Activated CD4-positive, alpha-beta T cell treated with anti-CD3 and anti-CD28 coated beads, Interleukin-2, amount 50 U/mL, for 4 hours (primary cell): ENCODE results near the gene LFNG.
A peak's percentile ranks its signal among the peaks of the same experiment; 100 is the strongest.

Source experiments
- DNase-seq, 2 experiments: peaks; one replicate each; pipeline ENCODE4 v3.0.0-alpha.2; 2020

Gene LFNG

DNA sequence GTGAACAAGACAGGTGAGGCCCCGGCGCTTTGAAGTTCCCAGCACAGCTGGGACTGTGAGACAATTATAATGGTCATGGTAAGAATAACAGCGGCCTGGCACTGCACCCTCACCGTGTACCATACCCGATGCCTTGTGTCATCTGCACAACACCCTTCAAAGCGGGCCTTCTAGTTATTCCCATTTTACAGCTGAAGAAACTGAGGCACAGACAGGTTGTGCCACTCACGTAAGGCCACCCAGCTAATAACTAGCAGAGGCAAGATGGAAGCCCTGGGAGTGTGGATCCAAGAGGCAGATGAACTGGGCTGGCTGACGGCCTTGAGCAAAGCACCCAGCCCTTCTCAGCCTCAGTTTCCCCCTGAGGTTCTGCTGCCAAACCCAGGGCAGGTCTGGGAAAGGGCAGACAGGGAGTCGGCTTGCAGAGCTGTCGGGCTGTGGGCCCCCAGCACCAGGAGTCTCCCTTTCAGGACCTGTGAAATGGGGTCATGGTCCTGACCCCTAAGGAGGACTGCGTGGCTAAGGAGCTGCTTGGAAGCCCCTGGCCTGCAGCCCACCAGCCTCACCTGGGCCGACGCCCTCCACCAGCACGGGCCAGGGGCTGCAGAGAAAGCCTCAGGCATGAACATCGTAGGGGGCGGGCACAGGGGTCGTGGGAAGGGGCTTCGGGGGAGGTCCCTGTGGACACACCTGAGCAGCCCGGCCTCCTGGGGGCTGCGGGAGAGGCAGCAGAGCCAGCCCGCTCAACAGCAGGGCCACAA lies 15.3 kb upstream of the LFNG start:
- DNase-seq: no peak

- DNase-seq: no peak
Observed at GRCh38 chr7:2504889-2505375, 14.6 kb upstream of the LFNG start.

DNA sequence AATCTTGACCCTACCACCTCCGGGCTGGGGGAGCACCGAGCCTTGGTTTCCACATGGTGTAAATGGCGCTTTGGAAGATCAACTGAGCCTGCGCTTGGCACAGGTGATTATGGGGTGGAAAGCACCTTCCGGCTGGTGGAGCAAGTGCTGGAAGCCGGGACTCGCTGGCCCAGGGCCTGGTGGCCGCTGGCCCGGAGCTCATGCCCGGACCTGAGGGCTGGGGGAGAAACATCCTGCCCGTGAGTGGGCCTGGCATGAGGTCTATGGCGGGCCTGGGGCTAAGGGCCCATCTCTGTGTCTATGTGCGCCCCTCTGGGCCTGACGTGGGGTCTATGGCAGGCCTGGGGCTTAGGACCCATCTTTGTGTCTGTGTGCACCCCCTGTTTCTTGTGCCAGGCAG lies 14.2 kb upstream of the LFNG start:
- no peak for DNase-seq

DNA sequence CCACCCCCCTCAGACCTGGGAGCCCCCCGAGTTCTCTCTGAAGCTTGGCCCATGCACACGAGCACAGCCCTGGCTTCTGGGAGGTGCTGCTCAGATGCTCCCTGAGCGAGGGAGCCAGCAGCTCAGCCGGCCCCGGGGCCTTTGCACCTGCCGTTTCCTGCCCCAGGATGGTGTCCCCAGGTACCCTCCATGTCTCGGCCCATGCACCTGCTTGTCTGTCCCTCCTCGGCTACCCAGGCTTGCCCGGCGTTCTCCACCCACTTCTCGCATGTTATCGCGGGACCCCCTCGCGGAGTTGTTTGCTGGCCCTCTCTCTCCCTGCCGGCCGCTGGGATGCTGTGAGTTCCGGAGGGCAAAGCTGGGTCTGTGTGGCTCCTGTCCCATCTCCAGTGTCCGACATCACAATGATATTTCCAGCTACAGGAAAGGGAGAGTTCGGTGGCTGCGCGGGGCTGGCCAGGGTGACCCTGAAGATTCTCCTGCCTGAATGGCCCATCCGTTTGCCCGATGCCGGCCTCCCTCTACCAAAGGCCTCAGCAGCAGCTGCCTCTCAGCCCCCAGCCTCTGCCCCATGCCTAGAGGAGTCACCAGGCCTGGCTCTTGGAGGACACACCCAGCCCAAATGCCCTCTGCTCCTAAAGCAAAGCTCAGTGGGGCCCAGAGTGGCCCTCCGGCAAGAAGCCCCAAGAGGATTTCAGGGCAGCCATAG lies 12.2 kb upstream of the LFNG start:
- no peak for DNase-seq

GRCh38 chr7:2507917-2508306 lies 11.7 kb upstream of the LFNG start:
- no peak for DNase-seq

GRCh38 chr7:2508327-2509215 lies 11.0 kb upstream of the LFNG start:
- DNase-seq: peak; percentile 61 to 64

GRCh38 chr7:2509298-2509906 lies 10.2 kb upstream of the LFNG start:
- no peak for DNase-seq

- DNase-seq: no peak
Observed at GRCh38 chr7:2510130-2510776, 9.3 kb upstream of the LFNG start.

- DNase-seq: peak in 1 of 2 experiments; percentile 42
Observed at GRCh38 chr7:2510909-2511768, 8.4 kb upstream of the LFNG start.

DNA sequence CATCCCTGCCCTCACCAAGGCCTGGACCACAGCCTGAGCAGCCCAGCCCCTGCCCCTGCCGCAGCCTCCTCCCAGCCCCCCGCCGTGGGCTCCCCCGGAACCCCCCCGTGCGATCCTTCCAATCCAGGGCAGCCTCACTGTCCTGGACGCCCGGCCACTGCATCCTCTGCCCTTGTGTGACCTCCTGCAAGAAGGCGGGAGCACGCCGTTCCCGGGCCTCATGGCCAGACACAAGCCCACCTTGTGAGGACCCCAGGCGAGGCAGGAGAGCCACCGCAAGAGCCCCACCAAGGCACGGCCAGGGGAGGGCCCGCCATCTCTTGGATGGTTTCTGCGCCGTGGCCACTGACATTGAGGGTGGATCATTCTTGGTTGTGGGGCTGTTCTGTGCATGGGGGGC lies 7.8 kb upstream of the LFNG start:
- no peak for DNase-seq

GRCh38 chr7:2512179-2512661 lies 7.4 kb upstream of the LFNG start:
- DNase-seq: no peak

- no peak for DNase-seq
Observed at GRCh38 chr7:2512713-2513112, 6.9 kb upstream of the LFNG start.

DNA sequence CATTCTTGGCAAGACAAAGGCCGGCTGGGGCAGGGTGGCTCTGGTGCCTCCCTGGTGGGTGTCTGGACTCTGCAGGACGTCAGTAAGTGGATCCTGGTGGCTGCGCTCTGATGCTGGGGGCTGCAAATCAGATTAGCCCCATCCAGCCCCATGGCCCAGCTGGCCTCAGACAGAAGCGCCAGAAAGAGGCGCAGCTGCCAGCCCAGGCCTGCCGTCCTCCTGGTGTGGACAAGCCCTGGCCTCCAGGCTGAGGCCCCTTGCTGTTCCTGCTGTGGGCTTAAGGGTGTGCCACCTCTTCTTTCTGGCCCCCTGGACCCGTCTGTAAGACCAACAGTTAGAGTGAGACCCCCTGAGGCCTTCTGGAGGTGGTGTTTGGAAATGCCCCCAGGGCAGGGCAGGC lies 5.9 kb upstream of the LFNG start:
- DNase-seq: no peak

DNA sequence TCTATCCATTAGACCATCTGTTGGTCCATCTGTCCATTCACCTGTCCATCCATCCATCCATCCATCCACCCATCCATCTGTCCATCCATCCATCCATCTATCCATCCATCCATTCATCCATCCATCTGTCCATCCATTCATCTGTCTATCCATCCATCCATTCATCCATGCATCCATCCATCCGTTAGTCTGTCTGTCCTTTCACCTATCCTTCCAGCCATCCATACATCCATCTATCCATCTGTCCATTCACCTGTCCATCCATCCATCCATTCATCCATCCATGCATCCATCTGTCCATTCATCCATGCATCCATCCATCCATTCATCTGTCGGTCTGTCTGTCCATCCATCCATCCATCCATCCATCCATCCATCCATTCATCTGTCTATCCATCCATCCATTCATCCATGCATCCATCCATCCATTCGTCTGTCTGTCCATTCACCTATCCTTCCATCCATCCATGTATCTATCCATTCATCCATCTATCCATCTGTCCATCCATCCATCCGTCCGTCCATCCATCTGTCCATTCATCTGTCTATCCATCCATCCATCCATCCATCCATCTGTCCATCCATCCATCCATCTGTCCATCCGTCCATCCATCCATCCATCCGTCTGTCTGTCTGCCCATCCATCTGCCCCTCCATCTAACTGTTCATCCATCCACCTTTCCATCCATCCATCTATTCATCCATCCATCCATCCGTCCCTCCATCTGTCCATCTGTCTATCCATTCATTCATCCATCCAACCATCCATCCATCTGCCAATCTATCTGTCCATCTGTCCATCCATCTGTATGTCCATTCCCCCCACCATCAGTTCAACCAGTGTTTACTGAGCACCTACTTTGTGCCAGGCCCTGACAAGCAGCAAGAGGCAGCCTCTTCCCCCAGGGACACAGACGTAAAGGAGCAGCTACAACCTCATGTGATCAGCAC lies 4.8 kb upstream of the LFNG start:
- DNase-seq: no peak

DNA sequence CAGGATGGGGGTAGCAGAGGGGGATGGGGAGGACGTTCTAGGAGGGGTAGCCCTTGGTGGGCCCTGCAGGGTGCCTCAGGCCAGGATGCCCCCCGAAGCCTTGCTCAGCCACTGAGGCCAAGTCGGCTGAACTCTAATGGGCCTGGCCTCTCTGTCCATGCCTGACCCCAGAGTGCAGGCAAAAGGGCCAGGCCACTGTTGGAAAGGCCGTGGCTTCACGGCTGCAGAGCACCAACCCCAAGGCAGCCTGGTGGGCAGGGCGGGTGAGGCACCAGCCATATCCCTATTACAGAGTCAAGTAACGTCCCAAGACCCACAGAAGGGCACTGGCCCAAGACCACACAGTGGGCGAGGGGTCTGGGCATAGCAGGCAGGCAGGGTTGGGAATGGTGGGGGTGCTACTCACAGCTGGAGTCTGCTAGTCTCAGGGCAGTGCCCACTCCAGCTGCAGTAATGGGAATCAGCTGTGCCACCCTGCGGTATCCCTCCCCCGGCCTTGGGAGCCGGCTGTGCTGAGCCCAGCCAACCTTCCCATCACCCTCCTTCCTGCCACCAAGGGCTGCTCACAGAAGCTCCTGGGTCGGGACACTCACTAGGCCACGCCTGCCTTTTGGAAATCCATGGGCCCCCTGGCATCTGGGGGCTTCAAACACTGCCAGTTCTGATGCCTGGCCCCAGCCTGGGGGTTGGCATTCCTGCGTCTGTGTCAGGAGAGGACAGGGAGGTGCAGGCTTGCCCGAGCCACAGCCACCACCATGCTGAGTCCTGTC lies 4.0 kb upstream of the LFNG start:
- DNase-seq: no peak

DNA sequence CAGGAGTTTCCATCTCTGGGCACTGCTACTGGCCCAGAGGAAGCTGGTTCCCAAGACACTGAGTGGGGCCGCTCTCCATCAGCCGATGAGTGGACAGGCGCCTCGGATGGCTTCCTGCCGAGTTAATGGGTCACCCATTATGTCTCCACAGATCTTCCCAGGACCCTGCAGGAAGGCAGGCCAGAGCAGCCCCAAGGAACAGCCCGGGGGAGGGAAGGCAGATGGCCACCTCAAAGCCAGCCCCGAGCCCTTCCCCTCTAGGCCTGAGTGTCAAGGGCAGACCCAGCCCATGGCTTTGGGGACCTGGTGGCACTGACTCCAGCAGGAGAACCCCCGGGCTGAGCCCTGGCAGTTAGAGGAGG lies 3.4 kb upstream of the LFNG start:
- no peak for DNase-seq

- no peak for DNase-seq
Observed at GRCh38 chr7:2517026-2517425, 2.5 kb upstream of the LFNG start.

GRCh38 chr7:2517678-2518507 lies 1.7 kb upstream of the LFNG start:
- DNase-seq: no peak
